ENCODE data around the gene CCDC68.

CCDC68 gene

GRCh38 chr18:54962919-54963645 is 3.8 kb upstream of the CCDC68 start:
- in situ Hi-C loops (cut with MboI; ENCODE audit: low sequenced_read_pairs), result no loop called here

DNA sequence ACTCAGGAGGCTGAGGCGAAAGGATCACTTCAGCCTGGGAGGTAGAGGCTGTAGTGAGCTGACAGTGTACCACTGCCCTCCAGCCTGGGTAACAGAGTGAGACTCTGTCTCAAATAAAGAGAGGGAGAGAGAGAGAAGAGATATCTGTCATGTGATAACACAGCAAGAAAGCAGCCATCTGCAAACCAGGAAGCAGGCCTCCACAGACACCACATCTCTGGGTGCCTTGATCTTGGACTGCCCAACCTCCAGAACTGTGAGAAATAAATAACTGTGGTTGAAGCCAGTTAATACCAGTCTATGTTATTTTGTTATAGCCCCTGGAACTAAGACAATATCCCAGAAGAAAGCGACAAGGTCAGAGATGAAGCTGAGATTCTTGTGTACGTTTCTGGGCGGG is 2.6 kb upstream of the CCDC68 start:
- in situ Hi-C loops (cut with MboI; ENCODE audit: low sequenced_read_pairs), result no loop called here

DNA sequence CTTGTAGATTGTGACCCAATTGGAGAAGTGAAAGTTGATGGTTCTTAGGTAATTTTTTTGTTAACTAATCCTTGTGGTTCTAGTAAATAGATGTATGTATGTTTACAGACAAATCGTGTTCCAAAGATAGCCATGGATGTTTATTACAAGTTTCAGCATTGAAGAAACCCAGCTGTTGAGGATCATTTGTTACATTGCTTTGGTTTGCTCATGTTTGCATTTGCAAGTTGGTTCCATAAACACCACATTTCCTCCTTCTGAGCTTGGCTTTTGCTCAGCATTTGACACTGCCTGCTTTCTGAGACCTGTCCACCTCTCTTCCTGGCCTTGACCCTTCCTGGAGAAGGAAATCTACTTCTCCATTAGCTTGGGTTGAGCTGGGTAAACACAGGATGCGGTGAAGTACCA is 1.8 kb upstream of the CCDC68 start:
- in situ Hi-C loops (cut with MboI; ENCODE audit: low sequenced_read_pairs), result no loop called here

DNA sequence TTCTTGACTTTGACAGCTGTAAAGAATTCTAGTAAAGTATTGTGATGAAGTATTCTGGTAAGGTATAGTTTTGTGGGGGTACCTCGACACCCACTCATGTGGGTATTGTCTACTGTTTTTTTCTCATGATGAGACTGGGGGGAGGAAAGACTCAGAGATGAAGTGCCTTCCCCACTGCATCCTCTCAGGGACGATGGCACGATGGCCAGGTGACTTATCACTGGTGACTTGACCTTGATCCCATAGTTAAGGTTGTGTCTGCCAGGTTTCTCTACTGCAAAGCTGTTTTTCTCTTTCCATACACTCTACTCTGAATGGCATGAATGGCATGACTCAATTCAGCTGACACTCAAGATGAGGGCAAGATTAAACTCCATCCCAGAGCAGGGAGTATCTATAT is 936 bp upstream of the CCDC68 start:
- in situ Hi-C loops (cut with MboI; ENCODE audit: low sequenced_read_pairs), result no loop called here

GRCh38 chr18:54957996-54958395 is 1.3 kb downstream of the CCDC68 start:
- in situ Hi-C loops (cut with MboI; ENCODE audit: low sequenced_read_pairs), result no loop called here

GRCh38 chr18:54957296-54957832 is 1.9 kb downstream of the CCDC68 start:
- in situ Hi-C loops (cut with MboI; ENCODE audit: low sequenced_read_pairs), result no loop called here

GRCh38 chr18:54956506-54956905 is 2.8 kb downstream of the CCDC68 start:
- in situ Hi-C loops (cut with MboI; ENCODE audit: low sequenced_read_pairs), result no loop called here

- in situ Hi-C loops (cut with MboI; ENCODE audit: low sequenced_read_pairs), result no loop called here
Observed at GRCh38 chr18:54952026-54952425, 7.2 kb downstream of the CCDC68 start.

DNA sequence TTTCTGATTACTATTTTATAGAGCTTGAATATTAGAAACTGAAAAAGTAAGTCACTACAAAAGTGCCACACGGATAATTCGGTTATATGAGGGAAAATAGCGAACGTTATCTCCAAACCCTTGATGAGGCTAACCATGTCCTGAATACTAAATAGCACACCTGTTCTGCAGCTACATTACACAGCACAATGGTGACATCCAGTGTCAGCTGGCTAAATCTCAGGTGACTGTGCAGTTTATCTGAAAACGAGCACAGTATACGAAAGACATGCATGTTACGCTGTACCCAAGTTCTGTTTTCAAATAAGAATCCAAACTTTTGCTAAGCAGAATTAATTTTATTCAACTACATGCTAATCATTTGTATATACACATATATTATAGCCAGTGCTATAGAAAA is 9.0 kb downstream of the CCDC68 start:
- in situ Hi-C loops (cut with MboI; ENCODE audit: low sequenced_read_pairs), result no loop called here

DNA sequence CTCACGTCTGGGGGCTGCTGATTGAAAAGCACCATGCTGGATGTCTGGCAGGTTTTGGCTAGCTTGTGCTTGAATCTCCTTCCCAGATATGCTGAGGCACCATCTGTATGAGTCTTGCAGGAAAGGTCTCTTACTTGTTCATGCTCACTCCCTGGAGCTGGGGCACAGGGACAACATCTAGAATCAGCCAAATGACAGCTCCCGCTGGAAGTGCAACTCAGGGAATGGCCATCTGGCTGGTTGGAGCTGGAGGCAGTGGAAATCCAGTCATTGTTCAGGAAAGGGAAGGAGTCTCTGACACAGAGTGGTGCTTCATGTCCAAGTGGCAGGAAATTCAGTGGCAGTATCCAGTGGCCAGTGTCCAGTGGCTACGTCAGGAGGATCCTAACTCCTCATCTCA is 9.7 kb downstream of the CCDC68 start:
- in situ Hi-C loops (cut with MboI; ENCODE audit: low sequenced_read_pairs), result no loop called here

DNA sequence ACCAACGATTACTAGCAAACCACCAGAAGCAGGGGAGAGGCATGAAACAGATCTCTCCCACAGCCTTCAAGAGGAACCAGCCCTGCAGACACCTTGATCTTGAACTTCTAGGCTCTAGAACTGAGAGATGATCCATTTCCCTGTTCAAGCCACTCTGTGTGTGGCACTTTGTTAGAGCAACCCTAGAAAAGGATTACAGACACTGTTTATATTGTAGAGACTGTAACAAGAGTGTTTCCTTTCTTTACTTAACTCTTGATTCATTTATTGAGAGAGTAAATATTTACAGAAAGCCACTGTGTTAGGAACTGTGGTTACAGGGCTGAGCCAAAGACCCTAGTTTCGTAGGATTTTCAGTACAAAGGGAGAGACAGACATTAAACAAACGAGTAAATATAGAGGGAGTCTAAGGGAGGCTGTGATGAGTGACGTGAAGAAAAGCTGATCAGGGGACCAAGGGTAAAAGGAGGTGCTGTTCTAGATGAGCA is 10.9 kb downstream of the CCDC68 start:
- in situ Hi-C loops (cut with MboI; ENCODE audit: low sequenced_read_pairs), result no loop called here

GRCh38 chr18:54947091-54947490 is 12.2 kb downstream of the CCDC68 start:
- in situ Hi-C loops (cut with MboI; ENCODE audit: low sequenced_read_pairs), result no loop called here

- in situ Hi-C loops (cut with MboI; ENCODE audit: low sequenced_read_pairs), result no loop called here
Observed at GRCh38 chr18:54946149-54946581, 13.1 kb downstream of the CCDC68 start.

- in situ Hi-C loops (cut with MboI; ENCODE audit: low sequenced_read_pairs), result no loop called here
Observed at GRCh38 chr18:54945576-54946125, 13.6 kb downstream of the CCDC68 start.

DNA sequence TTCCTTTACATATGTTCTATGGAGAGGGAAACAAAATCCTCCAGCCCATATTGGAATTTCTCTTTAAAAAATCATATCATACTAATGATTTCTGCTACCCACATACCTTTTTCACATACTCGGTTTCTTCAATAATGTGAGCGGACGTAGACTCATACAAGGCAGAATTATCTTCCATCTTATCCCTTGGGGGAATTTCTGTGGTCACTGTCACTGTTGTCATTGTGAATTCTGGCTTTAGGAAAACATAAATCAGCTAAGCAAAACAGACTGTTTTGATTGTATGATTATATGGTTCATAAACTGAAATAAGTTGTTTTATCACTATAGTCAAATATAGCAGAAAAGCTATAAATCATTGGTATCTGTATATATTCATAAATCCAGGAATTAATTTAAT is 16.7 kb downstream of the CCDC68 start:
- in situ Hi-C loops (cut with MboI; ENCODE audit: low sequenced_read_pairs), result no loop called here

- in situ Hi-C loops (cut with MboI; ENCODE audit: low sequenced_read_pairs), result no loop called here
Observed at GRCh38 chr18:54942144-54942543, 17.1 kb downstream of the CCDC68 start.

DNA sequence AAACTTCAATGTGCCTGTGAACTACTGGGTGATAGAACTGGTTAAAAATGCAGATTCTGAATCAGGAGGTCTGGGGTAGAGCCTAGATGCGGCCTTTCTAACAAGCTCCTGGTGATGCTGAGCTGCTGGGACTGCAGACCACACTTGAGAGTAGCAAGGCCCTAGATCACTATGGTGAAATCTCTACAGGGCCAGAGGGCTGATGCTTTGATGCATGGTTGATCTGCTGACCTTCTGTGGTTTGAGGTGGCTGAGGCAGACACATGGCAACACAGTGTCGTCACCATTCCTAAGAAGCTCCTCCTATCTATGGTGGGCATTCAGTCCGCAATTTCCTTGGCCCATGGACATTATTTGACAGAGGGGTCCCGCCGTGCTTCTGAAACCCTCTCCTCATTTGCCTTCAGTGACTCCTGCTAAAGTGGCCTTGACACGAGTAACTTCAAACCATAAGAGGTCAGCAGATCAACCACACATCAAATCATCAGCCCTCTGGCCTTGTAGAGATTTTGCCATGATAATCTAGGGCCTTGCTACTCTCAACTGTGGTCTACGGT is 19.8 kb downstream of the CCDC68 start:
- in situ Hi-C loops (cut with MboI; ENCODE audit: low sequenced_read_pairs), result no loop called here

DNA sequence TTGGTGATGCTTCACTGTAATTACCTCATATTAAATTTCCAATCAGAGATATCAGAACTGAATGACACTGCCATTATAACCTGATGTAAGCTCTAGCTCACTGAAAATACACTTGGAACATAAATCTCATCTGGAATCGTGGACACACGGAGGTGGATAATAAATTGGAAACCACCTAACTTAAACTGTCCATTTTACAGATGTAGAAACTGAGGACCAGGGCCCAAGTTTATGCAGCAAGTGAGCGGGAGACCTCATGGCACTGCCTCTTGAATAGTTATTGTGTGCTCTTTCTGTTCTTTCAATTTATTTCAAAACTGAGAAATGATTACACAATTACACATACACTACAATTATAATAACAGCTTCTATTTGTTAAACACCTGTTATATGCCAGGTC is 20.8 kb downstream of the CCDC68 start:
- in situ Hi-C loops (cut with MboI; ENCODE audit: low sequenced_read_pairs), result no loop called here

- in situ Hi-C loops (cut with MboI; ENCODE audit: low sequenced_read_pairs), result no loop called here
Observed at GRCh38 chr18:54932472-54932871, 26.8 kb downstream of the CCDC68 start.

- in situ Hi-C loops (cut with MboI; ENCODE audit: low sequenced_read_pairs), result no loop called here
Observed at GRCh38 chr18:54931152-54931551, 28.1 kb downstream of the CCDC68 start.

DNA sequence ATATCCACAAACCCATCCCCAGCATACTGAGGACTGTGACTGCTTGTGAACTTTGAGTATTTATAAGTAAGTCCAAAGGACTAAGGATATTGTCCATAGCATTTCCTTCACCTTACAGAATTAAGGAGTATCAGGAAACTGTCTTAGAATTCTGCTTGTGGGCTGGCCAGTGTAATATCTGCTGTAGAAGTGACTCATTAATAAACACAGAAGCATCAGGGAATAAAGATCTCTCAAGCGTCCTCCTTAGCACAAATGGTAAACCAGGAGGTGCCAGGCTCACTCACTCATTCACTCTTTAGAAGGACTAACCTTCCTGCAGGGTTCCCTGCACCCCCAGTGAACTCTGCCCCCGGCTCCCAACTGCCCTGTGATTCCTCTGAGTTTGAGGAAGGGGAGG is 31.0 kb downstream of the CCDC68 start:
- in situ Hi-C loops (cut with MboI; ENCODE audit: low sequenced_read_pairs), result no loop called here

All from hTERT RPE-1 (cell line).